NCI-H2081 (cell line): ENCODE results near the gene IQGAP3.
"Not testable (repeated sequence)": the region's sequence is repeated elsewhere in the genome, so short reads cannot be mapped to it uniquely, and the experiment has no call there.

Source experiments
- DNase-seq, 2 experiments: peaks; one replicate each; lab custom pipeline; 2025; lab: John Stamatoyannopoulos, UW

The IQGAP3 gene

GRCh38 chr1:156571919-156572662 is at the start of gene IQGAP3:
TSS of gene IQGAP3 (minus strand) at chr1:156572565. CDS start at chr1:156572529, 36 bp downstream.
- peak; percentile 87 to 89 for DNase-seq

- no peak for DNase-seq
Observed at GRCh38 chr1:156619582-156619955, 47.2 kb upstream of the IQGAP3 start.

GRCh38 chr1:156618853-156619581 is 46.7 kb upstream of the IQGAP3 start, which contains the start of gene HAPLN2:
TSS of gene HAPLN2 (plus strand) at chr1:156619415. CDS start at chr1:156623491, 4,076 bp downstream.
- DNase-seq: peak; percentile 41 to 59

GRCh38 chr1:156616463-156616862 is 44.1 kb upstream of the IQGAP3 start:
- peak; percentile 28 to 55 for DNase-seq

- DNase-seq: no peak
Observed at GRCh38 chr1:156615946-156616345, 43.6 kb upstream of the IQGAP3 start.

GRCh38 chr1:156612666-156613065 is 40.3 kb upstream of the IQGAP3 start:
- DNase-seq: no peak

GRCh38 chr1:156610072-156610471 is 37.7 kb upstream of the IQGAP3 start:
- not testable (repeated sequence) for DNase-seq

- DNase-seq: peak; percentile 79 to 89
Observed at GRCh38 chr1:156608981-156609380, 36.6 kb upstream of the IQGAP3 start.

- peak; percentile 81 to 91 for DNase-seq
Observed at GRCh38 chr1:156608036-156608674, 35.8 kb upstream of the IQGAP3 start.

- DNase-seq: not testable (repeated sequence)
Observed at GRCh38 chr1:156607344-156607743, 35.0 kb upstream of the IQGAP3 start.

- peak in 1 of 2 experiments; percentile 44 for DNase-seq
Observed at GRCh38 chr1:156602557-156602993, 30.2 kb upstream of the IQGAP3 start.

- DNase-seq: no peak
Observed at GRCh38 chr1:156601892-156602291, 29.5 kb upstream of the IQGAP3 start.

GRCh38 chr1:156601122-156601830 is 28.9 kb upstream of the IQGAP3 start, which contains the start of gene GPATCH4:
TSS of gene GPATCH4 (minus strand) at chr1:156601479.
- DNase-seq: peak; percentile 85 to 92

GRCh38 chr1:156600733-156601121 is 28.4 kb upstream of the IQGAP3 start:
- peak in 1 of 2 experiments; percentile 47 for DNase-seq

GRCh38 chr1:156599811-156600210 is 27.4 kb upstream of the IQGAP3 start:
- peak in 1 of 2 experiments; percentile 41 for DNase-seq

GRCh38 chr1:156598731-156599432 is 26.5 kb upstream of the IQGAP3 start:
- no peak for DNase-seq

- DNase-seq: no peak
Observed at GRCh38 chr1:156598125-156598524, 25.8 kb upstream of the IQGAP3 start.

GRCh38 chr1:156596426-156596825 is 24.1 kb upstream of the IQGAP3 start:
- DNase-seq: no peak

- DNase-seq: no peak
Observed at GRCh38 chr1:156595016-156595415, 22.7 kb upstream of the IQGAP3 start.

- peak in 1 of 2 experiments; percentile 19 for DNase-seq
Observed at GRCh38 chr1:156594190-156594589, 21.8 kb upstream of the IQGAP3 start.

GRCh38 chr1:156593661-156593989 is 21.3 kb upstream of the IQGAP3 start:
- no peak for DNase-seq
